HG02678 (cell line): ENCODE results near the gene LIMS1.
"Not testable (repeated sequence)": the region's sequence is repeated elsewhere in the genome, so short reads cannot be mapped to it uniquely, and the experiment has no call there.

Source experiments
- ATAC-seq: cut with Tn5 transposase; IDR thresholded peaks from one replicate; pipeline ENCODE4 v1.9.1; 2021; ENCODE audit warnings: mild to moderate bottlenecking, moderate library complexity; ENCODE audit not compliant: unreplicated experiment

The LIMS1 gene

GRCh38 chr2:108655270-108655669 is 121.0 kb downstream of the LIMS1 start:
- not testable (repeated sequence) for ATAC-seq

- not testable (repeated sequence) for ATAC-seq
Measured at GRCh38 chr2:108656282-108656681, 122.0 kb downstream of the LIMS1 start.

GRCh38 chr2:108657517-108657916 is 123.2 kb downstream of the LIMS1 start:
- not testable (repeated sequence) for ATAC-seq

GRCh38 chr2:108658553-108658952 is 124.3 kb downstream of the LIMS1 start:
- not testable (repeated sequence) for ATAC-seq

- ATAC-seq, result not testable (repeated sequence)
Measured at GRCh38 chr2:108661493-108661892, 127.2 kb downstream of the LIMS1 start.

GRCh38 chr2:108662207-108662612 is 127.9 kb downstream of the LIMS1 start:
- ATAC-seq, result peak; percentile 95

- ATAC-seq, result not testable (repeated sequence)
Measured at GRCh38 chr2:108663346-108663745, 129.1 kb downstream of the LIMS1 start.

- ATAC-seq, result not testable (repeated sequence)
Measured at GRCh38 chr2:108664089-108664488, 129.8 kb downstream of the LIMS1 start.

GRCh38 chr2:108664979-108665378 is 130.7 kb downstream of the LIMS1 start:
- ATAC-seq, result not testable (repeated sequence)

- ATAC-seq, result not testable (repeated sequence)
Measured at GRCh38 chr2:108665975-108666374, 131.7 kb downstream of the LIMS1 start.

GRCh38 chr2:108667140-108667539 is 132.9 kb downstream of the LIMS1 start:
- ATAC-seq, result not testable (repeated sequence)

GRCh38 chr2:108670282-108670681 is 136.0 kb downstream of the LIMS1 start:
- not testable (repeated sequence) for ATAC-seq

GRCh38 chr2:108672200-108672805 is 138.0 kb downstream of the LIMS1 start:
- not testable (repeated sequence) for ATAC-seq

- not testable (repeated sequence) for ATAC-seq
Measured at GRCh38 chr2:108676522-108676921, 142.3 kb downstream of the LIMS1 start.

- ATAC-seq, result not testable (repeated sequence)
Measured at GRCh38 chr2:108677239-108677744, 143.0 kb downstream of the LIMS1 start.

- not testable (repeated sequence) for ATAC-seq
Measured at GRCh38 chr2:108678198-108678651, 144.0 kb downstream of the LIMS1 start.

GRCh38 chr2:108680805-108681204 is 146.5 kb downstream of the LIMS1 start:
- ATAC-seq, result not testable (repeated sequence)

GRCh38 chr2:108688818-108689756 is 154.8 kb downstream of the LIMS1 start:
- not testable (repeated sequence) for ATAC-seq

- ATAC-seq, result peak; percentile 85
Measured at GRCh38 chr2:108690001-108690400, 155.7 kb downstream of the LIMS1 start.

GRCh38 chr2:108691447-108691846 is 157.2 kb downstream of the LIMS1 start:
- ATAC-seq, result no peak

GRCh38 chr2:108701208-108701607 is 166.9 kb downstream of the LIMS1 start:
- ATAC-seq, result no peak
